Endothelial cell of umbilical vein (primary cell): ENCODE data around the gene RBM47. TPM values are rescaled to one million over a fixed set of nuclear protein-coding genes. Genes with fewer than 3 reads are reported as not detected.

Experiments used
- BruUV-seq: library from RNA; stranded (reverse); fragments of 400-500 nt; replicated peaks from 2 replicates; lab custom pipeline; 2021; lab: Mats Ljungman, UMichigan
- CTCF ChIA-PET: fragments of 300-600, 350-600 bp; sonication (Branson Sonifier 250); formaldehyde crosslinking; loops from one replicate; lab custom pipeline; 2021; ENCODE audit warnings: antibody characterized with exemption, inconsistent platforms; lab: Charles Lee
- POLR2A ChIA-PET: fragments of 300-600, 350-600 bp; sonication (Branson Sonifier 250); formaldehyde crosslinking; loops from one replicate; lab custom pipeline; 2021; ENCODE audit warnings: antibody characterized with exemption, inconsistent platforms; lab: Charles Lee
- DNase-seq: peaks from one replicate; pipeline ENCODE4 v3.0.0-alpha.2; 2011; ENCODE audit warnings: low read depth, low spot score
- FAIRE-seq: peaks from 2 replicates; lab custom pipeline; 2011; peaks lifted over from hg19 to GRCh38; lab: Jason Lieb, UNC
- H2AFZ ChIP-seq: 2 replicates; pipeline ENCODE4 v1.6.0; 2012; ENCODE audit warnings: low read depth, low read length, control low read depth, inconsistent platforms
- H3K27ac ChIP-seq: 2 replicates; pipeline ENCODE4 v1.5.1; 2011; ENCODE audit warnings: low read depth, mild to moderate bottlenecking, control low read depth, low read length, moderate library complexity; ENCODE audit not compliant: insufficient read depth
- H3K27me3 ChIP-seq, 2 experiments: 2 replicates each; pipeline versions ENCODE4 v1.6.0 to v1.6.1; 2011; ENCODE audit warnings: low read length in 2 of 2, mixed read lengths in 1 of 2; ENCODE audit not compliant: control insufficient read depth in 2 of 2, insufficient read depth in 2 of 2
- H3K36me3 ChIP-seq, 2 experiments: 2 replicates in 1 of 2; 3 replicates in 1 of 2; pipeline ENCODE4 v1.5.1; 2011; ENCODE audit warnings: low read length in 2 of 2, mild to moderate bottlenecking in 1 of 2, moderate library complexity in 1 of 2; ENCODE audit not compliant: control insufficient read depth in 2 of 2, insufficient read depth in 2 of 2; ENCODE audit errors: extremely low read depth in 1 of 2
- H3K4me1 ChIP-seq: 3 replicates; pipeline ENCODE4 v1.5.1; 2011; ENCODE audit warnings: mild to moderate bottlenecking, low read length; ENCODE audit not compliant: control insufficient read depth, insufficient read depth; ENCODE audit errors: extremely low read depth
- H3K4me2 ChIP-seq: 2 replicates; pipeline ENCODE4 v1.6.1; 2011; ENCODE audit warnings: low read length, control low read depth, mixed read lengths; ENCODE audit not compliant: insufficient read depth
- H3K4me3 ChIP-seq, 3 experiments: fragments of 200-600 bp in 1 of 3; sonication (generic), shearing (Covaris generic) in 1 of 3; replicated peaks in 1 of 3; 2 replicates each; pipeline ENCODE4 v1.5.1; 2011 to 2016; ENCODE audit warnings: control low read depth in 3 of 3, low read length in 3 of 3, mild to moderate bottlenecking in 2 of 3, inconsistent platforms in 1 of 3, low read depth in 1 of 3, moderate library complexity in 1 of 3; ENCODE audit not compliant: insufficient read depth in 1 of 3
- H3K79me2 ChIP-seq: 2 replicates; pipeline ENCODE4 v1.6.0; 2012; ENCODE audit warnings: low read length, inconsistent platforms; ENCODE audit not compliant: control insufficient read depth, insufficient read depth
- H3K9ac ChIP-seq: replicated peaks from 2 replicates; pipeline ENCODE3; 2011; ENCODE audit warnings: low read length, control low read depth; ENCODE audit not compliant: insufficient read depth; ENCODE audit errors: extremely low read depth
- H3K9me1 ChIP-seq: replicated peaks from 3 replicates; pipeline ENCODE4 v1.6.0; 2011; ENCODE audit warnings: mild to moderate bottlenecking, low read length; ENCODE audit not compliant: control insufficient read depth, insufficient read depth; ENCODE audit errors: extremely low read depth
- H3K9me3 ChIP-seq: replicated peaks from 2 replicates; pipeline ENCODE4 v1.5.1; 2012; ENCODE audit warnings: low read length, inconsistent platforms; ENCODE audit not compliant: control insufficient read depth, insufficient read depth
- H4K20me1 ChIP-seq: replicated peaks from 2 replicates; pipeline ENCODE3; 2011; ENCODE audit warnings: mild to moderate bottlenecking, low read length; ENCODE audit not compliant: control insufficient read depth, insufficient read depth; ENCODE audit errors: extremely low read depth
- EZH2 ChIP-seq: IDR thresholded peaks from 2 replicates; pipeline ENCODE4 v1.6.1; 2012; ENCODE audit warnings: borderline replicate concordance, low read depth, mild to moderate bottlenecking, moderate library complexity, low read length, inconsistent platforms; ENCODE audit not compliant: severe bottlenecking
- FOS ChIP-seq: IDR thresholded peaks from 2 replicates; pipeline ENCODE4 v1.6.1; 2011; ENCODE audit warnings: mild to moderate bottlenecking, low read length, moderate library complexity, borderline replicate concordance; ENCODE audit not compliant: insufficient read depth
- GATA2 ChIP-seq: IDR thresholded peaks from 2 replicates; pipeline ENCODE4 v1.7.0; 2011; ENCODE audit warnings: low read depth, mild to moderate bottlenecking, moderate library complexity, mixed read lengths, low read length; ENCODE audit not compliant: insufficient read length, insufficient read depth
- JUN ChIP-seq: IDR thresholded peaks from 2 replicates; pipeline ENCODE4 v1.6.1; 2011; ENCODE audit warnings: borderline replicate concordance, low read depth; ENCODE audit not compliant: insufficient read length, insufficient read depth
- MYC ChIP-seq: IDR thresholded peaks from one replicate; pipeline ENCODE4 v1.6.1; 2011; ENCODE audit warnings: mild to moderate bottlenecking, low read depth, low read length
- POLR2A ChIP-seq: IDR thresholded peaks from 2 replicates; pipeline ENCODE4 v1.6.1; 2012; ENCODE audit warnings: low read depth, mild to moderate bottlenecking, control low read depth, low read length
- POLR2AphosphoS5 ChIP-seq: IDR thresholded peaks from 2 replicates; pipeline ENCODE4 v1.6.1; 2012; ENCODE audit warnings: low read depth, mild to moderate bottlenecking, control low read depth, low read length, moderate library complexity; ENCODE audit not compliant: insufficient read depth
- dilution Hi-C: fragments of 300-500 bp; cut with MboI; formaldehyde crosslinking; loops from one replicate; pipeline ENCODE4 v1.15.0; 2019; ENCODE audit warnings: low sequenced_read_pairs; ENCODE audit not compliant: extremely low pct_ligation_motif_present
- intact Hi-C: fragments of 100-400 bp; cut with micrococcal nuclease; formaldehyde crosslinking; loops from one replicate; pipeline ENCODE4 v1.10.0; 2022
- polyA plus RNA-seq, 4 experiments: library from polyadenylated mRNA; depleted of rRNA in 3 of 4; stranded (reverse) in 3 of 4; unstranded in 1 of 4; fragments of >200 nt; gene quantifications; 2 replicates each; pipeline versions ENCODE4 v1.2.1 to v1.2.3, GENCODE V29; 2011 to 2012; ENCODE audit warnings: missing spikeins in 1 of 4
- total RNA-seq: library from RNA; stranded (reverse); gene quantifications from 2 replicates; pipeline ENCODE4 v1.2.3, GENCODE V29; 2021
- TF ChIP-seq, protein P1 (sequence below), 2 donors: IDR thresholded peaks; 1 replicate in 1 of 2; 2 replicates in 1 of 2; pipeline ENCODE4 v1.5.1; 2011; ENCODE audit warnings: low read length in 2 of 2, mild to moderate bottlenecking in 2 of 2, moderate library complexity in 2 of 2, control low read depth in 1 of 2, inconsistent platforms in 1 of 2, low read depth in 1 of 2; ENCODE audit not compliant: insufficient read depth in 1 of 2; ENCODE audit errors: extremely low read depth in 1 of 2
- TF ChIP-seq, protein P2 (sequence below): IDR thresholded peaks from 2 replicates; pipeline ENCODE4 v1.6.1; 2011; ENCODE audit not compliant: insufficient read depth, insufficient read length

RBM47 gene
- total and polyA plus RNA-seq, 2 donors (not counting 3 experiments of a cell fraction or from before 2014, with no cell fraction given), result not detected

DNA sequence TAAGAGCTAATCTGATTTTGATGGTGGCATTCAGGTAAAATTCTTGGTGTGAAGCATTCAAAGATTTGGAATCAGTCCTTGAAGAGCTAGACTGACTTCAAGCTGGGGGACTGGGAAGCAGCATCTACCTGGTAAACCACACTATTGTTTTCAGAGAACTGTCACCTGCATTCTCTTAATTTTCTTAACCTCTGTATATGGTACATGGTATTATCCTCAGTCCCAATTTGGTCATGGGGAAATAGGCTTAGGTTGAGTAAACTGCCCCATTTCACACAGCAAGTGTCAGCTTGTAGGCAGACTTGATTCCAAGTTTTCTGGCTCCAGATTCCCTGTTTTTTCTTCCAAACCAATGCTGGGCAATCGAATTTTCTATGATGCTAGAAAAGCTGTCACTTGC lies 190.1 kb downstream of the RBM47 start:
- no peak overlapping the region for H3K4me2 ChIP-seq
- CTCF ChIA-PET, result interaction anchor here (1.1 to 1.6 kb wide), 2 partner anchors 15 to 123 kb away, joined by 3 to 4 read pairs; no protein-coding TSS in a partner anchor
- POLR2A ChIA-PET, result no interaction called here
- H3K4me1 ChIP-seq, result no peaks in the 10 kb centered on the region
- no peak for DNase-seq
- BruUV-seq, result no TSS peak
- no peaks in the 10 kb centered on the region for H3K79me2 ChIP-seq
- FAIRE-seq, result no peak
- H3K4me3 ChIP-seq, result no peak overlapping the region
- no peaks in the 10 kb centered on the region for H3K36me3 ChIP-seq
- no peak overlapping the region for H2AFZ ChIP-seq
- no peak overlapping the region for H3K9ac ChIP-seq
- dilution Hi-C loops (no loop called here), intact Hi-C loops (no loop called here)
- no peaks in the 10 kb centered on the region for H4K20me1 ChIP-seq
- no peaks in the 10 kb centered on the region for H3K9me3 ChIP-seq
- H3K9me1 ChIP-seq, result no peaks in the 10 kb centered on the region
- TF ChIP-seq JUN (no peak), POLR2A (no peak), MYC (no peak), EZH2 (no peak), GATA2 (no peak), FOS (no peak), POLR2AphosphoS5 (no peak)
- TF ChIP-seq, protein P1, sequence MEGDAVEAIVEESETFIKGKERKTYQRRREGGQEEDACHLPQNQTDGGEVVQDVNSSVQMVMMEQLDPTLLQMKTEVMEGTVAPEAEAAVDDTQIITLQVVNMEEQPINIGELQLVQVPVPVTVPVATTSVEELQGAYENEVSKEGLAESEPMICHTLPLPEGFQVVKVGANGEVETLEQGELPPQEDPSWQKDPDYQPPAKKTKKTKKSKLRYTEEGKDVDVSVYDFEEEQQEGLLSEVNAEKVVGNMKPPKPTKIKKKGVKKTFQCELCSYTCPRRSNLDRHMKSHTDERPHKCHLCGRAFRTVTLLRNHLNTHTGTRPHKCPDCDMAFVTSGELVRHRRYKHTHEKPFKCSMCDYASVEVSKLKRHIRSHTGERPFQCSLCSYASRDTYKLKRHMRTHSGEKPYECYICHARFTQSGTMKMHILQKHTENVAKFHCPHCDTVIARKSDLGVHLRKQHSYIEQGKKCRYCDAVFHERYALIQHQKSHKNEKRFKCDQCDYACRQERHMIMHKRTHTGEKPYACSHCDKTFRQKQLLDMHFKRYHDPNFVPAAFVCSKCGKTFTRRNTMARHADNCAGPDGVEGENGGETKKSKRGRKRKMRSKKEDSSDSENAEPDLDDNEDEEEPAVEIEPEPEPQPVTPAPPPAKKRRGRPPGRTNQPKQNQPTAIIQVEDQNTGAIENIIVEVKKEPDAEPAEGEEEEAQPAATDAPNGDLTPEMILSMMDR (IDR thresholded peaks at IDR 0.05; ENCODE audit: extremely low read depth in 1 of 2, insufficient read depth in 1 of 2, low read depth in 1 of 2, low read length in 2 of 2), result no peak
- TF ChIP-seq, protein P2, sequence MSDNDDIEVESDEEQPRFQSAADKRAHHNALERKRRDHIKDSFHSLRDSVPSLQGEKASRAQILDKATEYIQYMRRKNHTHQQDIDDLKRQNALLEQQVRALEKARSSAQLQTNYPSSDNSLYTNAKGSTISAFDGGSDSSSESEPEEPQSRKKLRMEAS, result no peak
- no peaks in the 10 kb centered on the region for H3K27me3 ChIP-seq
- no peak overlapping the region for H3K27ac ChIP-seq
